ENCODE data around the gene LMCD1.

- TF ChIP-seq FOXP2 (optimal IDR thresholded peaks at IDR 0.05; ENCODE audit: control extremely low read depth, extremely low read length, insufficient read depth) (no peak), POLR2AphosphoS5 (IDR thresholded peaks at IDR 0.05; ENCODE audit: borderline replicate concordance, low read depth, low read length) (no peak)
These were observed 21.4 kb downstream of the LMCD1 start for GRCh38 chr3:8523041-8523440.

Data from SK-N-MC (cell line).